ENCODE results near the gene DAGLA.

DAGLA gene

DNA sequence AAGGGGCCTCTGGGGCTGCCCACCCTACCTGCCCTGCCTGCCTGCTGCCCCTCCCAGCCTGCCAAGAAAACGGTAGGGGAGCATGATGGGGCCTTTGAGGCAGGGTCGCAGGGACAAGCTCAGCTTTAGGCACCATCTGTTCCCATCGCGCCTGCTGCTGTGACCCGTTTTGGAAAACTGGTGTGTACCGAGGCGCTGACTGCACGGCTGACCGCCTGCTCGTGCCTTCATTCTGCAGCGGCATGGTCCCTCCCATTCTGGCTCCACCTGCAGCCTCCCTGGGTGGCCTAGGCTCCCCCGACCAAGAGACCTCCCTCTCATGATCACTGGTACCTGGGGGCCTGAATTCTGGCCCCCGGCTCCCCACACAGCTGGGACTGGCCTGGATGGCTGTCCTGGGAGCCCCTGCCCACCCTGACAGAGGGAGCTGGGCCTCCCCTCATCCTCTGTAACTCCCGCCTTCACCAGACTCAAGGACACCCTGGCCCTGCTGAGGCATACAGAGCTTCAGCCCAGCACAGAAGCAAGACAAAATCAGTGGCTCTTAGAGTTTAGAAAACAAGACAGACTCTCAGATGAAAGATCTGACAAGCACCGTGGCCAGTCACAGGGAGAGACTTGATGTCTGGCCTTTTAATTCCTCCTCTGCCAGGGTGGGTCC lies 65.7 kb downstream of the DAGLA start:
- Histone ChIP-seq H3K27ac (no peak overlapping the region), H3K4me1 (peaks cover 5 to 36% (median 18%) of the 10 kb centered on the region in 10 experiments; a peak in 17 of 20 replicates), H3K4me3 (no peak overlapping the region), H4K20me1 (peaks cover 0 to 11% (median 0%) of the 10 kb centered on the region in 11 experiments; a peak in 1 of 22 replicates), H3K36me3 (peaks cover 0 to 18% (median 0%) of the 10 kb centered on the region in 11 experiments; a peak in 3 of 22 replicates), H3K27me3 (peaks cover 2 to 10% (median 6%) of the 10 kb centered on the region in 11 experiments; a peak in 21 of 22 replicates), H3K9me3 (replicated peaks in 1 of 11) (no peaks in the 10 kb centered on the region), H3K9ac (peak overlapping the region in 3 of 11 experiments; percentile 3 to 8 (median 3); a peak in 2 of 22 replicates), H3K4me2 (no peak overlapping the region; a peak in 1 of 22 replicates)
- no peak for TF ChIP-seq Cebpa-rat (IDR thresholded peaks at IDR 0.05)

DNA sequence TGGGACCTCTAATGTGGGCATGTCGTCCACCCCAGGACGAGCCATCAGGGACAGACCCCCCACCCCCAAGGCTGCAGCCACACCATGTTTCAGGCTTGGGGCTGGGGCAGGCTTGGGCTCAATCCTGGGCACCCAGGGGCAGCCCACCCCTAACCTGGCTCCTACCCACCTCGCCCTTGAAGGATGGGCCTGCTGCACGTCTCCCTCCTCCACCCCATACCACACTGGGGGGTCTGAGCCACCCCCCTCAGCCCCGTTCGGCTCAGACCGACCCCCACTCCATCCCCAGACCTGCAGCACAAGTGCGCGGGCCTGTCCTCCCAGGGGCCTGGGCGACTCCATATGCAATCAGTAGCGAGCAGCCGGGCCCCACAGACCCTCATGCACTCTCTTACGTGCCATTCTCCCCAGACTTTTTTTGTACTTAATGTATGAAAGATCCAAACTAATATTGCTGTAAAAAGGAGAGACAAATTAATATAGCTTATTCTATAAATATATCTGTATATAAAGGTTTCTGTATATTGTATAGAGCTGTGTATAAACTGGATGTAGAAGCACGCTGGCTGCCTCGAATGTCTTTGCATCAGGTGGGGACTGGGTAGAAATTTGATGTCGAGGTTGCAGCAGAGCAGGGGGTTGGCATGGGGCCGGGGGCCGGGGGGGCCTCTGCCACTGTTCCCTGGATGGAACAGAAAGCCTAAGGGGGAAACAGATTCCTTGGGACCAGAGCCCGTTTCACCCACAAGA lies 66.4 kb downstream of the DAGLA start:
- H3K9ac ChIP-seq = peak overlapping the region in 1 of 11 experiments; percentile 3; a peak in 2 of 22 replicates
- H3K27ac ChIP-seq = no peak overlapping the region
- H3K9me3 ChIP-seq (replicated peaks in 1 of 11) = no peaks in the 10 kb centered on the region
- no peak overlapping the region for H3K4me3 ChIP-seq
- H3K4me1 ChIP-seq = peaks cover 5 to 33% (median 18%) of the 10 kb centered on the region in 10 experiments; a peak in 17 of 20 replicates
- H3K4me2 ChIP-seq = no peak overlapping the region
- H3K27me3 ChIP-seq = peaks cover 9 to 17% (median 13%) of the 10 kb centered on the region in 11 experiments
- no peak for TF ChIP-seq Cebpa-rat (IDR thresholded peaks at IDR 0.05)
- H3K36me3 ChIP-seq = peaks cover 0 to 13% (median 0%) of the 10 kb centered on the region in 11 experiments; a peak in 3 of 22 replicates
- H4K20me1 ChIP-seq = 0 out of 22 replicates have a peak, but pooled peaks cover 0 to 11% (median 0%) of the 10 kb centered on the region in 11 experiments

DNA sequence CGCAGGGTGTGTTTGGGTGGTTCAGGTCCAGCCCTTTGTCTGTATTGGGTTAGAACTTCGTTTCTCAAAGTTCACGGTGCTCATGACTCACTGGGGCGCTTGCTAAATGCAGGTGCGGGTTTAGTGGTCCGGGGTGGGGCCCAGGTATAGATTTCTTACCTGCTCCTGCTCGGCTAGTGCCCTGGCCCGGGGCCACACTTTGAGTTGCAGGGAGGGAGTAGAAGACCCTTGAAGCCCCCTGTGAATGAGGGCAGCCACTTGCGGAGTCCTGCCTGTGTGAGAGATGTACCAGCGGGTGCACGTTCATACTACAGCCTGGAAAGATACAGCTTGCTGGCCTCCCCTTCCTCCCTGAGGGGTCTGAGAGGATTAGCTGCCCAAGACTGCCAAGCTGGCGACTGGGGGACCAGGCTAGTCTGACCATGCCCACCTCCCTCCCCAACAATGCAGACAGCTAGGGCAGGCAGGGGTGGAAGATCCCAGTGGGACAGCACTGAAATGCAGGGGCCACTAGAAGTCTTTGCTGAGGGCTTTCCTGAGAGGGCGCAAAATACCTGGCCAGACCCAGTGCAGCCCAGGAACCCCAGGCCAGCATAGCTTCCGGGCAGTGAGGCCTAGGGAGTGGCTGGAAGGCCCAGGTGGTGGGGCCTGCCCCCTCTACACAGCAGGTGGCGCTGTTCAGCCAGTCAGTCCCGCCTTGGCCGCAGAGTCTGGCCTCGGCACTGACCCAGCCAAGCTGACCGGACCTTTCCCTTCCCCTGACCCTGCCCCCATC lies 67.2 kb downstream of the DAGLA start:
- TF ChIP-seq Cebpa-rat (IDR thresholded peaks at IDR 0.05) = no peak
- Histone ChIP-seq H3K9ac (0 out of 22 replicates have a peak overlapping the region, but pooled peaks of 1 of the 11 experiments have one; percentile 42), H3K4me1 (peaks cover 1 to 26% (median 13%) of the 10 kb centered on the region in 10 experiments; a peak in 17 of 20 replicates), H3K27me3 (peaks cover 17 to 25% (median 20%) of the 10 kb centered on the region in 11 experiments), H3K4me2 (peak overlapping the region in 2 of 11 experiments; percentile 12 to 35; a peak in 3 of 22 replicates), H3K4me3 (no peak overlapping the region), H3K27ac (no peak overlapping the region), H3K9me3 (replicated peaks in 1 of 11) (no peaks in the 10 kb centered on the region), H3K36me3 (peaks cover 0 to 13% (median 0%) of the 10 kb centered on the region in 11 experiments; a peak in 3 of 22 replicates), H4K20me1 (peaks cover 0 to 11% (median 0%) of the 10 kb centered on the region in 11 experiments; a peak in 1 of 22 replicates)

DNA sequence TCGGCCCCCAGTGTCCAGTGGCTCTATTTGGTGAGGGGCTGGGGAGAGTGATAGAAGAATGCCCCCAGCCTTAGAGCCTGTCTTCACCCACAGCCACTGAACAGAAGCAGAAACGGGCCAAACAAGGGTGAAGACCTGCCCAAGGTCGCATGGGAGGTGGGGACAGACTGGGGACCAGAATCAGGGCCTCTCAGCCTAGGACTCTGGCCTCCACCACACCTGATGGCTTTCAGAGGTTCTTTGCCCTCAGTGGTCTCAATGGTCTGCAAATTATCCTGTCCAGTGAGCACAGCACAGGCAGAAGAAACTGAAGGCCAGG lies 67.7 kb downstream of the DAGLA start:
- Histone ChIP-seq H3K36me3 (peaks cover 0 to 13% (median 0%) of the 10 kb centered on the region in 11 experiments; a peak in 3 of 22 replicates), H4K20me1 (peaks cover 0 to 11% (median 0%) of the 10 kb centered on the region in 11 experiments; a peak in 1 of 22 replicates), H3K27me3 (peaks cover 22 to 30% (median 26%) of the 10 kb centered on the region in 11 experiments), H3K4me2 (peak overlapping the region in 2 of 11 experiments; percentile 12 to 35; a peak in 3 of 22 replicates), H3K27ac (no peak overlapping the region), H3K4me3 (no peak overlapping the region), H3K9me3 (replicated peaks in 1 of 11) (no peaks in the 10 kb centered on the region), H3K4me1 (peaks cover 4 to 26% (median 13%) of the 10 kb centered on the region in 10 experiments; a peak in 17 of 20 replicates), H3K9ac (no peak overlapping the region)
- no peak for TF ChIP-seq Cebpa-rat (IDR thresholded peaks at IDR 0.05)

DNA sequence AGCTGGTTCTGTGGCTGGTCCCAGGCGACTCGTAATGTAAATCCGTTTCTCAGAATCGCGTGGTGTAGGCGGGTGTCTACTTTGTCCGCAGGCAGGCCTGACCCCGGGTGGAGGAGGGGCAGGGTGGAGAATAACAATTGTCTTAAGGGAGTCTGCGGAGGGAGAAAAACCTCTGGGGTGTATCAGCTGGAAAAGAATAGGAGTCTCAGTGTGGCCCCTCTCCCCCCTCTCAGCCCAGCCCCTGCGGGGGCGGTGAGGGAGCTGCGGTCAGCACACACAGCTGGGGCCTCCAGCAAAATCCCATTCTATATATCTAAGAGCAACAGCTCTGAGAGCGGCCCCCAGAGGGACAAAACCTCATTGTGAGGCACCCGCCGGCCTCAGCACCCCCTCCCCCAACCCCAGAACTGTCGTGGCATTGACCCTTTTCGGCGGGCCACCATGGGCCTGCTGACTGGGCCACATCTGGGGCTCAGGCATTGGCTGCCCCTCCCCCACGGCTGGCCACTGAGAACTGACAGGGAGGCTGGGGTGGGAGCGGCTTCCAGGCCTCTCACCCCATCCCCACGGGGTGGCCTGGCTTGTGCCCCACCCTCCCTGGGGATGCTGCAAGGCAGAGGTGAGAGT lies 69.5 kb downstream of the DAGLA start:
- H3K9me3 ChIP-seq (replicated peaks in 1 of 11) = no peaks in the 10 kb centered on the region
- H4K20me1 ChIP-seq = peaks cover 0 to 11% (median 0%) of the 10 kb centered on the region in 11 experiments; a peak in 2 of 22 replicates
- no peak overlapping the region for H3K27ac ChIP-seq
- peaks cover 0 to 3% (median 0%) of the 10 kb centered on the region in 11 experiments; a peak in 1 of 22 replicates for H3K36me3 ChIP-seq
- H3K4me3 ChIP-seq = no peak overlapping the region
- H3K9ac ChIP-seq = no peak overlapping the region
- peak overlapping the region in 1 of 11 experiments; percentile 3; a peak in 1 of 22 replicates for H3K4me2 ChIP-seq
- peaks cover 36 to 48% (median 42%) of the 10 kb centered on the region in 11 experiments for H3K27me3 ChIP-seq
- TF ChIP-seq Cebpa-rat (IDR thresholded peaks at IDR 0.05) = no peak
- H3K4me1 ChIP-seq = peaks cover 5 to 33% (median 16%) of the 10 kb centered on the region in 10 experiments; a peak in 16 of 20 replicates

DNA sequence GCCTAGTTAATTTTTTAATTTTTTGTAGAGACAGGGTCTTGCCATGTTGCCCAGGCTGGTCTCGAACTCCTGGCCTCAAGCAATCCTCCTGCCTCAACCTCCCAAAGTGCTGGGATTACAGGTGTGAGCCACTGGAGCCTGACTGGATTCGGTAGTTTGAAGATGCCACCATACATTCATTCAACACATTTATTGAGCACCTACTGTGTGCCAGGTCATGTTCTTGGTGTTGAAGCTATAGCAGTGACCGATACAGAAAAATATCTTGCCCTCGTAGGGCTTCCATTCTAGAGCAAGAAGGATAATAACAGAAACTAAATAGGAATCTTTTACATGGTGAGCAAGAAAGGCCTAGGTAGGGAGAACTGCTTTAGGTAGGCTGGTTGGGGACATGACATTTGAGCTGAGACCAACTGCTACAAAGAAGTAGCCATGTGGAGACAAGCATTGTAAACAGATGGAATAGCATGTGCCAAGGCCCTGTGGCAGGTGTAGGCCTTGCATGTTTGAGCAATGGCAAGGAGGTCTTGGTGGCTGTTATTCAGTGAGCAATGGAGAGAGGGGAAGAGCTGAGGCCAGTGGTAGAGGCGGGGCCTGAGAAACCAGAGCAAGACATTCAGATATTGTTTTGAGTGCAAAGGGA lies 70.6 kb downstream of the DAGLA start:
- Histone ChIP-seq H3K9me3 (replicated peaks in 1 of 11) (no peaks in the 10 kb centered on the region), H3K4me3 (no peak overlapping the region), H4K20me1 (peaks cover 0 to 7% (median 0%) of the 10 kb centered on the region in 11 experiments; a peak in 2 of 22 replicates), H3K27me3 (peaks cover 36 to 53% (median 48%) of the 10 kb centered on the region in 11 experiments), H3K4me1 (peaks cover 5 to 44% (median 21%) of the 10 kb centered on the region in 10 experiments), H3K27ac (no peak overlapping the region), H3K9ac (no peak overlapping the region), H3K4me2 (no peak overlapping the region), H3K36me3 (no peaks in the 10 kb centered on the region)
- TF ChIP-seq Cebpa-rat (IDR thresholded peaks at IDR 0.05) = no peak

DNA sequence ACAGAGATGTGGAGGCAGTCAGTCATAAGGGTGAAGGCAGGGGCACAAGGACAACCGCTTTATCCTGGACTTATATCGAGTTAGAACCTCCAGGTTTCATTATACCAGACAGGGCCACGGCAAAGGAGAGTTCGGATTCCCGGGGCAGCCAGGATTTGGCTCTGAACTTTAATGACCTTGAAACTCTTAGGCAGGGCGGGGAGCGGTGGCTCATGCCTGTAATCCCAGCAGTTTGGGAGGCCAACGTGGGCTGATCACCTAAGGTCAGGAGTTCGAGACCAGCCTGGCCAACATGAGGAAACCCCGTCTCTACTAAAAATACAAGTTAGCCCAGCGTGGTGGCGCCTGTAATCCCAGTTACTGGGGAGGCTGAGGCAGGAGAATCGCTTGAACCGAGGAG lies 71.2 kb downstream of the DAGLA start:
- no peak for TF ChIP-seq Cebpa-rat (IDR thresholded peaks at IDR 0.05)
- H3K4me1 ChIP-seq = peaks cover 11 to 50% (median 28%) of the 10 kb centered on the region in 10 experiments
- no peak overlapping the region for H3K9ac ChIP-seq
- H3K4me2 ChIP-seq = no peak overlapping the region
- H3K27me3 ChIP-seq = peaks cover 36 to 53% (median 48%) of the 10 kb centered on the region in 11 experiments
- H4K20me1 ChIP-seq = peaks cover 0 to 3% (median 0%) of the 10 kb centered on the region in 11 experiments; a peak in 2 of 22 replicates
- no peak overlapping the region for H3K4me3 ChIP-seq
- H3K9me3 ChIP-seq (replicated peaks in 1 of 11) = no peaks in the 10 kb centered on the region
- H3K36me3 ChIP-seq = no peaks in the 10 kb centered on the region
- no peak overlapping the region for H3K27ac ChIP-seq

All from BLaER1 treated with 17β-estradiol and CSF1 and Interleukin-3, amounts not matched to agents 10 nM and 100 nM (cell line).